HCT116 (cell line): Measurements from ENCODE around the gene TYRO3. TPM values are rescaled to one million over a fixed set of nuclear protein-coding genes. Genes with fewer than 3 reads are reported as not detected.

Source experiments
- ATAC-seq: fragments of 200-7000 bp; cut with Tn5 transposase; 2 replicates; pipeline ENCODE4 v1.9.1; 2020; ENCODE audit warnings: mild to moderate bottlenecking, moderate library complexity
- BruUV-seq: library from RNA; stranded (reverse); fragments of 400-500 nt; replicated peaks from 2 replicates; lab custom pipeline; 2021; lab: Mats Ljungman, UMichigan
- CTCF ChIA-PET: fragments of 300-600 bp; sonication (Branson Sonifier 250); formaldehyde crosslinking; loops from one replicate; lab custom pipeline; 2021; ENCODE audit warnings: antibody characterized with exemption; lab: Charles Lee
- POLR2A ChIA-PET: fragments of 300-600, 350-600 bp; sonication (Branson Sonifier 250); formaldehyde crosslinking; loops from one replicate; lab custom pipeline; 2021; ENCODE audit warnings: antibody characterized with exemption; lab: Charles Lee
- RAD21 ChIA-PET, 2 experiments: fragments of 300-600 bp; sonication (Branson Sonifier 250); formaldehyde crosslinking; loops; one replicate each; lab custom pipeline; 2023; ENCODE audit warnings: low total read pairs in 2 of 2; ENCODE audit not compliant: uncharacterized antibody in 2 of 2, unreplicated experiment in 2 of 2, low non-redundant PET in 1 of 2; lab: Charles Lee
- DNase-seq: peaks from one replicate; pipeline ENCODE4 v3.0.0-alpha.2; 2010; ENCODE audit warnings: low read depth, low spot score
- H2AFZ ChIP-seq: fragments of 200-600 bp; shearing (Covaris generic), sonication (generic); 2 replicates; pipeline ENCODE4 v1.6.1; 2017; ENCODE audit warnings: low read depth, mixed run types, mixed read lengths, antibody characterized with exemption, low read length; ENCODE audit not compliant: poor library complexity, severe bottlenecking
- H3K27ac ChIP-seq: 2 replicates; pipeline ENCODE4 v1.5.1; 2012; ENCODE audit warnings: low read depth, low read length
- H3K27me3 ChIP-seq: fragments of 200-600 bp; sonication (generic); 2 replicates; pipeline ENCODE4 v1.6.1; 2016; ENCODE audit warnings: mixed run types, low read length, mixed read lengths; ENCODE audit not compliant: insufficient read depth
- H3K36me3 ChIP-seq, 2 experiments: fragments of 200-500 bp in 1 of 2; fragments of 200-600 bp in 1 of 2; sonication (Bioruptor generic) in 1 of 2; sonication (generic) in 1 of 2; 2 replicates each; pipeline versions ENCODE4 v1.5.1 to v1.6.1; 2014 to 2016; ENCODE audit warnings: low read length in 2 of 2, inconsistent platforms in 1 of 2, mixed read lengths in 1 of 2, mixed run types in 1 of 2; ENCODE audit not compliant: insufficient read depth in 2 of 2, control insufficient read depth in 1 of 2
- H3K4me1 ChIP-seq, 2 experiments: fragments of 200-600 bp in 1 of 2; sonication (generic) in 1 of 2; 2 replicates each; pipeline versions ENCODE4 v1.5.1 to v1.6.1; 2012 to 2017; ENCODE audit warnings: low read length in 2 of 2, inconsistent platforms in 1 of 2, mild to moderate bottlenecking in 1 of 2, mixed read lengths in 1 of 2, mixed run types in 1 of 2, moderate library complexity in 1 of 2; ENCODE audit not compliant: insufficient read depth in 2 of 2, control insufficient read depth in 1 of 2
- H3K4me2 ChIP-seq: fragments of 200-600 bp; sonication (generic); 2 replicates; pipeline ENCODE4 v1.6.1; 2017; ENCODE audit warnings: mixed run types, low read length, mixed read lengths
- H3K4me3 ChIP-seq, 2 experiments: fragments of 200-600 bp in 1 of 2; sonication (generic) in 1 of 2; replicated peaks in 1 of 2; 2 replicates each; pipeline ENCODE4 v1.5.1; 2011 to 2016; ENCODE audit warnings: low read length in 2 of 2, control low read depth in 1 of 2, low read depth in 1 of 2, mild to moderate bottlenecking in 1 of 2, mixed read lengths in 1 of 2, mixed run types in 1 of 2
- H3K79me2 ChIP-seq: fragments of 200-600 bp; sonication (generic); 2 replicates; pipeline ENCODE4 v1.6.1; 2017; ENCODE audit warnings: mild to moderate bottlenecking, mixed run types, low read length, moderate library complexity, mixed read lengths; ENCODE audit not compliant: insufficient read depth
- H3K9ac ChIP-seq: fragments of 200-600 bp; sonication (generic); 2 replicates; pipeline ENCODE4 v1.6.1; 2016; ENCODE audit warnings: low read length, mixed read lengths
- H3K9me2 ChIP-seq: fragments of 200-600 bp; sonication (generic), shearing (Covaris generic); 2 replicates; pipeline ENCODE4 v1.6.1; 2017; ENCODE audit warnings: mixed run types, mild to moderate bottlenecking, moderate library complexity; ENCODE audit not compliant: insufficient read depth
- H3K9me3 ChIP-seq, 2 experiments: fragments of 200-500 bp in 1 of 2; fragments of 200-600 bp in 1 of 2; sonication (Bioruptor generic) in 1 of 2; sonication (generic) in 1 of 2; 2 replicates each; pipeline ENCODE4 v1.6.1; 2014 to 2017; ENCODE audit warnings: low read length in 2 of 2, mixed read lengths in 2 of 2, inconsistent platforms in 1 of 2, low read depth in 1 of 2, mild to moderate bottlenecking in 1 of 2, mixed run types in 1 of 2, moderate library complexity in 1 of 2; ENCODE audit not compliant: control insufficient read depth in 1 of 2, insufficient read depth in 1 of 2
- H4K20me1 ChIP-seq: fragments of 200-600 bp; sonication (generic), shearing (Covaris generic); 2 replicates; pipeline ENCODE4 v1.6.1; 2017; ENCODE audit warnings: mixed run types, mild to moderate bottlenecking, moderate library complexity; ENCODE audit not compliant: insufficient read depth
- CEBPB ChIP-seq: IDR thresholded peaks from 2 replicates; pipeline ENCODE4 v1.6.1; 2012; ENCODE audit warnings: low read depth
- EGR1 ChIP-seq: IDR thresholded peaks from 2 replicates; pipeline ENCODE4 v1.6.1; 2012; ENCODE audit warnings: low read depth
- ELF1 ChIP-seq: IDR thresholded peaks from 2 replicates; pipeline ENCODE4 v1.6.1; 2012; ENCODE audit warnings: low read depth, borderline replicate concordance
- EZH2phosphoT487 ChIP-seq: fragments of 200-600 bp; IDR thresholded peaks from 2 replicates; pipeline ENCODE4 v1.6.1; 2018; ENCODE audit warnings: antibody characterized with exemption, borderline replicate concordance
- FOSL1 ChIP-seq: IDR thresholded peaks from 2 replicates; pipeline ENCODE4 v1.6.1; 2012; ENCODE audit warnings: low read depth
- JUND ChIP-seq: IDR thresholded peaks from 2 replicates; pipeline ENCODE4 v1.6.1; 2012
- POLR2AphosphoS5 ChIP-seq: IDR thresholded peaks from 2 replicates; pipeline ENCODE4 v1.6.1; 2011; ENCODE audit warnings: mild to moderate bottlenecking, low read depth, low read length, moderate library complexity
- RAD21 ChIP-seq: IDR thresholded peaks from 2 replicates; pipeline ENCODE4 v1.6.1; 2012; ENCODE audit warnings: low read depth, mild to moderate bottlenecking
- SRF ChIP-seq: IDR thresholded peaks from 2 replicates; pipeline ENCODE4 v1.6.1; 2012; ENCODE audit warnings: low read depth
- YY1 ChIP-seq: IDR thresholded peaks from 2 replicates; pipeline ENCODE4 v1.6.1; 2011; ENCODE audit warnings: low read length, low read depth, moderate library complexity, mild to moderate bottlenecking; ENCODE audit not compliant: insufficient replicate concordance; ENCODE audit errors: extremely low read depth
- ZBTB33 ChIP-seq: IDR thresholded peaks from 2 replicates; pipeline ENCODE4 v1.6.1; 2011; ENCODE audit warnings: mild to moderate bottlenecking, low read length, moderate library complexity; ENCODE audit not compliant: insufficient replicate concordance; ENCODE audit errors: extremely low read depth
- ZFX ChIP-seq: fragments of 450-650 bp; IDR thresholded peaks from 2 replicates; pipeline ENCODE4 v1.6.1; 2017
- ZNF274 ChIP-seq: fragments of 200-500 bp; sonication (Bioruptor generic); IDR thresholded peaks from 2 replicates; pipeline ENCODE4 v1.6.1; 2014; ENCODE audit warnings: mild to moderate bottlenecking, low read depth, low read length, inconsistent platforms
- intact Hi-C: fragments of 100-400 bp; cut with micrococcal nuclease; formaldehyde crosslinking; loops from 2 replicates; pipeline ENCODE4 v1.10.0; 2022
- total RNA-seq: library from RNA; stranded (reverse); gene quantifications from one replicate; pipeline ENCODE4 v1.2.1, GENCODE V29; 2021; ENCODE audit not compliant: unreplicated experiment
- TF ChIP-seq, protein P1 (sequence below): IDR thresholded peaks from 2 replicates; pipeline ENCODE4 v1.6.1; 2012; ENCODE audit warnings: low read depth

TYRO3 gene
- total RNA-seq, 1 experiment from 2014 or later, result 34.6 TPM

- ATAC-seq (no peak), DNase-seq (no peak)
- no peak for TF ChIP-seq ZNF274
- no peak for TF ChIP-seq RAD21
- no peak for TF ChIP-seq FOSL1
- TF ChIP-seq, protein P1, sequence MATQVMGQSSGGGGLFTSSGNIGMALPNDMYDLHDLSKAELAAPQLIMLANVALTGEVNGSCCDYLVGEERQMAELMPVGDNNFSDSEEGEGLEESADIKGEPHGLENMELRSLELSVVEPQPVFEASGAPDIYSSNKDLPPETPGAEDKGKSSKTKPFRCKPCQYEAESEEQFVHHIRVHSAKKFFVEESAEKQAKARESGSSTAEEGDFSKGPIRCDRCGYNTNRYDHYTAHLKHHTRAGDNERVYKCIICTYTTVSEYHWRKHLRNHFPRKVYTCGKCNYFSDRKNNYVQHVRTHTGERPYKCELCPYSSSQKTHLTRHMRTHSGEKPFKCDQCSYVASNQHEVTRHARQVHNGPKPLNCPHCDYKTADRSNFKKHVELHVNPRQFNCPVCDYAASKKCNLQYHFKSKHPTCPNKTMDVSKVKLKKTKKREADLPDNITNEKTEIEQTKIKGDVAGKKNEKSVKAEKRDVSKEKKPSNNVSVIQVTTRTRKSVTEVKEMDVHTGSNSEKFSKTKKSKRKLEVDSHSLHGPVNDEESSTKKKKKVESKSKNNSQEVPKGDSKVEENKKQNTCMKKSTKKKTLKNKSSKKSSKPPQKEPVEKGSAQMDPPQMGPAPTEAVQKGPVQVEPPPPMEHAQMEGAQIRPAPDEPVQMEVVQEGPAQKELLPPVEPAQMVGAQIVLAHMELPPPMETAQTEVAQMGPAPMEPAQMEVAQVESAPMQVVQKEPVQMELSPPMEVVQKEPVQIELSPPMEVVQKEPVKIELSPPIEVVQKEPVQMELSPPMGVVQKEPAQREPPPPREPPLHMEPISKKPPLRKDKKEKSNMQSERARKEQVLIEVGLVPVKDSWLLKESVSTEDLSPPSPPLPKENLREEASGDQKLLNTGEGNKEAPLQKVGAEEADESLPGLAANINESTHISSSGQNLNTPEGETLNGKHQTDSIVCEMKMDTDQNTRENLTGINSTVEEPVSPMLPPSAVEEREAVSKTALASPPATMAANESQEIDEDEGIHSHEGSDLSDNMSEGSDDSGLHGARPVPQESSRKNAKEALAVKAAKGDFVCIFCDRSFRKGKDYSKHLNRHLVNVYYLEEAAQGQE, result no peak
- no peak for TF ChIP-seq SRF
- TF ChIP-seq JUND, result no peak
- TF ChIP-seq CEBPB, result no peak
- no peak for TF ChIP-seq EZH2phosphoT487
- TF ChIP-seq ZFX, result no peak
- no peak for TF ChIP-seq POLR2AphosphoS5
- TF ChIP-seq EGR1, result no peak
- no peak for TF ChIP-seq ELF1
- TF ChIP-seq ZBTB33, result no peak
- no peak for TF ChIP-seq YY1
- H3K9me3 ChIP-seq, result no peaks in the 10 kb centered on the region
- H4K20me1 ChIP-seq, result no peaks in the 10 kb centered on the region
- no peak overlapping the region for H3K27ac ChIP-seq
- peak overlapping the region in 1 of 2 experiments; percentile 44; a peak in 1 of 4 replicates for H3K4me3 ChIP-seq
- no peaks in the 10 kb centered on the region for H3K9me2 ChIP-seq
- H3K36me3 ChIP-seq, result no peaks in the 10 kb centered on the region
- H3K4me1 ChIP-seq, result peaks cover 4 to 32% of the 10 kb centered on the region in 2 experiments; a peak in 3 of 4 replicates
- POLR2A ChIA-PET, result interaction anchor here (1.1 to 2.1 kb wide), 3 partner anchors 10 to 207 kb away, joined by 3 to 7 read pairs (median 5); no protein-coding TSS in a partner anchor
- peak overlapping the region; percentile 68 for H3K4me2 ChIP-seq
- H2AFZ ChIP-seq, result peak overlapping the region; percentile 89
- no peaks in the 10 kb centered on the region for H3K27me3 ChIP-seq
- BruUV-seq, result no TSS peak
- CTCF ChIA-PET, result interaction anchor here (0.6 to 2.7 kb wide), 20 partner anchors 8 to 301 kb away, joined by 3 to 28 read pairs (median 6); partner anchors contain the start of gene MAPKBP1
- H3K9ac ChIP-seq, result no peak overlapping the region
- intact Hi-C loops, result loop anchor here (1.0 to 10.0 kb wide), 2 partner anchors 208 to 301 kb away; no protein-coding TSS in a partner anchor
- RAD21 ChIA-PET, result interaction anchor here (0.7 to 1.6 kb wide), 8 partner anchors 48 to 301 kb away, joined by 3 to 6 read pairs (median 4); partner anchors contain the start of genes MAPKBP1 (in 1 of the 2) and MGA (in 1 of the 2)
- no peaks in the 10 kb centered on the region for H3K79me2 ChIP-seq
Measured at GRCh38 chr15:41603411-41603935, 44.5 kb downstream of the TYRO3 start.
